ENCODE measurements around the gene KCNE3. TPM values are rescaled to one million over a fixed set of nuclear protein-coding genes. Genes with fewer than 3 reads are reported as not detected.

Gene KCNE3
- total and polyA plus RNA-seq, 2 of the 13 experiments (the other 11 are each of a cell fraction or from before 2014, with no cell fraction given) = 0.33 to 2.2 TPM

GRCh38 chr11:74462009-74462408 is 5.3 kb downstream of the KCNE3 start (continued):
- TF ChIP-seq KMT2A (CRISPR knock-in tag; IDR thresholded peaks at IDR 0.05) (no peak), ZNF354B (CRISPR knock-in tag; IDR thresholded peaks at IDR 0.05) (0 out of 2 replicates have a peak, but pooled peaks have one; percentile 23), RFXAP (CRISPR knock-in tag; IDR thresholded peaks at IDR 0.05; ENCODE audit: borderline replicate concordance) (no peak), ZNF225 (CRISPR knock-in tag; IDR thresholded peaks at IDR 0.05) (no peak), HNF1A (IDR thresholded peaks at IDR 0.05; ENCODE audit: low read depth) (no peak), HNF1A (CRISPR knock-in tag; IDR thresholded peaks at IDR 0.05; ENCODE audit: borderline replicate concordance) (no peak), ZNF317 (CRISPR knock-in tag; IDR thresholded peaks at IDR 0.05) (no peak), MEIS2 (CRISPR knock-in tag; IDR thresholded peaks at IDR 0.05) (no peak), DPF2 (CRISPR knock-in tag; IDR thresholded peaks at IDR 0.05; ENCODE audit: borderline replicate concordance, low read depth) (peak; percentile 31; the same call in 1 of the 2 replicates), TRIM22 (IDR thresholded peaks at IDR 0.05) (no peak), ZNF274 (CRISPR knock-in tag; IDR thresholded peaks at IDR 0.05) (no peak), ZKSCAN1 (IDR thresholded peaks at IDR 0.05; ENCODE audit: low read length) (no peak), ZKSCAN5 (CRISPR knock-in tag; IDR thresholded peaks at IDR 0.05) (no peak), ZNF7 (CRISPR knock-in tag; IDR thresholded peaks at IDR 0.05) (no peak), ZSCAN21 (CRISPR knock-in tag; IDR thresholded peaks at IDR 0.05; ENCODE audit: borderline replicate concordance) (no peak), AKNA (CRISPR knock-in tag; IDR thresholded peaks at IDR 0.05; ENCODE audit: borderline replicate concordance) (no peak), SOX6 (IDR thresholded peaks at IDR 0.05) (no peak), SOX6 (CRISPR knock-in tag; IDR thresholded peaks at IDR 0.05) (peak; percentile 77), DNMT1 (CRISPR knock-in tag; IDR thresholded peaks at IDR 0.05) (no peak), MBD4 (IDR thresholded peaks at IDR 0.05; ENCODE audit: borderline replicate concordance, low read length) (no peak)
- TF ChIP-seq, protein P1, sequence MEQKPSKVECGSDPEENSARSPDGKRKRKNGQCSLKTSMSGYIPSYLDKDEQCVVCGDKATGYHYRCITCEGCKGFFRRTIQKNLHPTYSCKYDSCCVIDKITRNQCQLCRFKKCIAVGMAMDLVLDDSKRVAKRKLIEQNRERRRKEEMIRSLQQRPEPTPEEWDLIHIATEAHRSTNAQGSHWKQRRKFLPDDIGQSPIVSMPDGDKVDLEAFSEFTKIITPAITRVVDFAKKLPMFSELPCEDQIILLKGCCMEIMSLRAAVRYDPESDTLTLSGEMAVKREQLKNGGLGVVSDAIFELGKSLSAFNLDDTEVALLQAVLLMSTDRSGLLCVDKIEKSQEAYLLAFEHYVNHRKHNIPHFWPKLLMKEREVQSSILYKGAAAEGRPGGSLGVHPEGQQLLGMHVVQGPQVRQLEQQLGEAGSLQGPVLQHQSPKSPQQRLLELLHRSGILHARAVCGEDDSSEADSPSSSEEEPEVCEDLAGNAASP (CRISPR knock-in tag; IDR thresholded peaks at IDR 0.05; ENCODE audit: borderline replicate concordance) = peak; percentile 65; the same call in 1 of the 2 replicates

Measured in HepG2 (cell line).